ENCODE data around the gene GALT.

The GALT gene

DNA sequence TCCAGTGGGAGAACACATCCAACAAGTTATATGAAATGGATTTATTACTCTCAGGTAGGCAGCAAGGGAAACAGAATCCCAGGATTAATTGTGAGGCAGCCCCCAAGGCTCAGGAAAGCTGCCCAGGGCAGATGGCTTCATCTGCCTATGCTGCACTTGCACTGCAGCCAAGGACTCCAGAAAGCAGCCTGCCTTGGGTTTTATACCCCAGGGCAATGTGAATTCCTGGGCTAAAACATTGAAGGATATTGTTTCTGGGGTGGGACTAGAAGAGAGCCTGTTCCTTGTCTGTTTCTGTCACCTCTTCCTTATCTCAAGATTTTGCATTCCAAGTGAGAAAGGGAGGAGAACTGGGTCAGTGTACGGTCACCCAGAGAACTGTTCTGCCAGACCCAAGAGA is 24.8 kb downstream of the GALT start:
- POLR2A ChIA-PET (ENCODE audit: low non-redundant PET): no interaction called here

DNA sequence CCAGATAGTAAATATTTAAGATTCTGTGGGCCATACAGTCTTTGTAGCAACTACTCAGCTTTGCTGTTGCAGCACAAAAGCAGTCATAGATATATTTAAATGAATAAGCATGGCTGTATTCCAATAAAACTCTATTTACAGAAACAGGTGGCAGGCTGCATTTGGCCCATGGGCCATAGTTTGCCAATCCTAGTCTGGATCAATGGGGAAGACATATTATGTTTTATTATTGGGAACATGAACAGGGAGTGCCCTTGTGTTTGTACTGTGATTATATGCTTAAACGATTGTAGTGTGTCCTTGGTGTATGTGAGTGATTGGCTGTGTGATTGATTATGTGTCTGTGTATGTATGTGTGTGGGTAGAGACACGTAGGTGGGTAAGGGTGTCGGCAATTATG is 28.0 kb downstream of the GALT start:
- no peak for DNase-seq (ENCODE audit: low spot score)
- no peak overlapping the region for H3K27ac ChIP-seq
- TF ChIP-seq, protein P1, sequence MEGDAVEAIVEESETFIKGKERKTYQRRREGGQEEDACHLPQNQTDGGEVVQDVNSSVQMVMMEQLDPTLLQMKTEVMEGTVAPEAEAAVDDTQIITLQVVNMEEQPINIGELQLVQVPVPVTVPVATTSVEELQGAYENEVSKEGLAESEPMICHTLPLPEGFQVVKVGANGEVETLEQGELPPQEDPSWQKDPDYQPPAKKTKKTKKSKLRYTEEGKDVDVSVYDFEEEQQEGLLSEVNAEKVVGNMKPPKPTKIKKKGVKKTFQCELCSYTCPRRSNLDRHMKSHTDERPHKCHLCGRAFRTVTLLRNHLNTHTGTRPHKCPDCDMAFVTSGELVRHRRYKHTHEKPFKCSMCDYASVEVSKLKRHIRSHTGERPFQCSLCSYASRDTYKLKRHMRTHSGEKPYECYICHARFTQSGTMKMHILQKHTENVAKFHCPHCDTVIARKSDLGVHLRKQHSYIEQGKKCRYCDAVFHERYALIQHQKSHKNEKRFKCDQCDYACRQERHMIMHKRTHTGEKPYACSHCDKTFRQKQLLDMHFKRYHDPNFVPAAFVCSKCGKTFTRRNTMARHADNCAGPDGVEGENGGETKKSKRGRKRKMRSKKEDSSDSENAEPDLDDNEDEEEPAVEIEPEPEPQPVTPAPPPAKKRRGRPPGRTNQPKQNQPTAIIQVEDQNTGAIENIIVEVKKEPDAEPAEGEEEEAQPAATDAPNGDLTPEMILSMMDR (conservative IDR thresholded peaks at IDR 0.05; ENCODE audit: low read depth): no peak
- ChIA-PET POLR2A (ENCODE audit: low non-redundant PET) (no interaction called here), CTCF (interaction anchor here (0.6 kb wide), 1 partner anchor 26 kb away, joined by 4 read pairs; no protein-coding TSS in a partner anchor)

More for the DNA sequence above, 24.8 kb downstream of the GALT start:
- TF ChIP-seq, protein P1 (conservative IDR thresholded peaks at IDR 0.05; ENCODE audit: low read depth): no peak
- H3K27ac ChIP-seq: no peak overlapping the region
- DNase-seq (ENCODE audit: low spot score): no peak
- CTCF ChIA-PET: interaction anchor here (1.2 kb wide), 1 partner anchor 29 kb away, joined by 3 read pairs; no protein-coding TSS in a partner anchor

DNA sequence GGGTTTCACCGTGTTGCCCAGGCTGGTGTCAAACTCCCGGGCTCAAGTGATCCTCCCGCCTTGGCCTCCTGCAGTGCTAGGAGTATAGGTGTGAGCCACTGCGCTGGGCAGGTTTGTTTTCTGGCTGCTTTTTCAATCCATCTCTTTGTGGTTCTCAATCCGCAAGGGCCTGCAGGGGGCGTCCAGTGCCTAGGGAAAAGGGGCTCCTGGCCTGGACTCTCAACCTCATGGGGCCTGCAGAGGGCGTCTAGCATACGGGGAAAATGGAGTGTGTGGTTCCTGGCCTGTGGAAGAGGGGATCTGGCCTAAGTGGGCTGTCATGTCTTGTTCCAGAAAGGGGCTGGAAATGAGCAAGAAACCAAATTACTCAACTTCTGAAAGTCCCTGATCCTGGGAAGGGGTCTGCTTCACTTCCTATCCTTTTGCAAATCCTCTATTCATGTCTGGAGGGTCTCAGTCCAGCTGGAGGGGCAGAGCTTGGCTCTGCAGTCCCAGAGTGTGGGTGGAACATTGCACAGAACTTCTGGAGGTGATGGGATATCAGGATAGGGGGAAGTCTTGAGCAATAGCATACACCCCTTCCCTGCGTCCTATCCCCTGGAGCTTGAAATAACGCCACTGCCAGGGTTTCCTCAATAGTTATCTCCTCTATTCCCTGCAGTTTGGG is 28.7 kb downstream of the GALT start:
- POLR2A ChIA-PET (ENCODE audit: low non-redundant PET): no interaction called here
- CTCF ChIA-PET: interaction anchor here (0.6 to 1.0 kb wide), 2 partner anchors 26 to 194 kb away, joined by 4 to 7 read pairs; no protein-coding TSS in a partner anchor
- TF ChIP-seq, protein P1 (conservative IDR thresholded peaks at IDR 0.05; ENCODE audit: low read depth): no peak; the same call in 1 of the 2 replicates
- H3K27ac ChIP-seq: no peak overlapping the region
- DNase-seq (ENCODE audit: low spot score): peak; percentile 52

DNA sequence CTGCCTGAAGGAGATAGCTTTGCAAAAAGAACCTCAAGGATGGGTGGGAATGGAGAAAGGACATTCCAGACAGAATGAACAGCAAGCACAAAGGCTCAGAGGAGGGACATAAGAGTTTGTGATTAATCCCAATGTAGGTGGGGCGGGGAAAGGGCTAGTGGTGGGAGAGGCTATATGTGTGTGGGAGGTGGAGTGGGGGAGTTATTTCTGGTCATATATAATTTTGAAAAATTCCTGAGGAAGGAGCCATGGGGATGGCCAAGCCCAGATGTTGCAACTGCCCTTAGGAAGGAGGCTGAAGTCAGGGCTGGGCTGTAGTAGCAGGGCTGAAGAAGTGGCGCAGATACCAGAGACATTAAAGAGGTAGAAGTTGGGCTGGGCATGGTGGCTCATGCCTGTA is 29.4 kb downstream of the GALT start:
- ChIA-PET POLR2A (ENCODE audit: low non-redundant PET) (no interaction called here), CTCF (interaction anchor here (0.7 to 1.0 kb wide), 2 partner anchors 20 to 193 kb away, joined by 6 to 7 read pairs; no protein-coding TSS in a partner anchor)
- TF ChIP-seq, protein P1 (conservative IDR thresholded peaks at IDR 0.05; ENCODE audit: low read depth): no peak
- H3K27ac ChIP-seq: no peak overlapping the region; the same call in 1 of the 2 replicates
- no peak for DNase-seq (ENCODE audit: low spot score)

DNA sequence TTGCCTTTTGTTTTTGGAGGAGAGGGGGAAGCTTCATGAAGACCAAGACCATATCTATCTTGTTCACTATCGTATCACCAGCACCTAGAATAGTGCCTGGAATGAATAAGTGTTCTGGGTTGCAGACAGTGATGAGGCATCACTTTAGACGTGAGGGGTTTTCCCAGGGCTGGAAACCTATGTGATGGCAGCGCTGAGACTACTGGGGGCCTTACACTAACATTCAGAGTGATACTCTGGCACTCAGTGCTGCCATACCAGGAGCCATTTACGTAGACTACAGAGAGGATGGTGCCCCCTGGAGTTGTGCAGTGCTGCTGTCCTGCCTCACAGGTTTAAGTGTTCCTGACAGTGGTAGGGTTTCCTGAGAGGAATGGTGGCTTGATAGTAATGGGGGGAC is 37.7 kb downstream of the GALT start:
- no peak overlapping the region for H3K27ac ChIP-seq
- TF ChIP-seq, protein P1 (conservative IDR thresholded peaks at IDR 0.05; ENCODE audit: low read depth): no peak
- ChIA-PET CTCF (interaction anchor here (0.6 kb wide), 1 partner anchor 211 kb away, joined by 4 read pairs; no protein-coding TSS in a partner anchor), POLR2A (ENCODE audit: low non-redundant PET) (no interaction called here)
- DNase-seq (ENCODE audit: low spot score): no peak

DNA sequence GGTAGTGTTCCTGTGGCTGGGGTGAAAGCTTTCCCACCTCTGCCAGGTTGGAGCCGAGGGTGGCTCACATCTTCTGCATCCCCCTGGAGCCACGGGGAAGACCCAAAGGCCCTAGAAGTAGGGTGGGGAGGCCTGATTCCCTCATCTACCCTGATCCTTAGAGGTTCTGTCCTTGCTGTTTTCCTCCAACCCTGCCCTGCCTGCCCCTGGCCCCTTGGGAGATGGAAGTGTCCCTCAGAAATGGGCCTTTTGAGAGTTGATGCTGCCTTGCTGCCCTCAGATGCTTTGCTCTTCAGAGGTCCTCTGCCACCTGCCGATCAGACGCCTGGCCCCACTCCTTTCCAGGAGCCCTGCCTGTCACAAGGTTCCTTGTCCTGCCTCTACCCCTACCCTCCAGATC is 38.3 kb downstream of the GALT start:
- ChIA-PET POLR2A (ENCODE audit: low non-redundant PET) (no interaction called here), CTCF (no interaction called here)
- DNase-seq (ENCODE audit: low spot score): no peak
- TF ChIP-seq, protein P1 (conservative IDR thresholded peaks at IDR 0.05; ENCODE audit: low read depth): no peak
- no peak overlapping the region for H3K27ac ChIP-seq

Data from RWPE1 (cell line).